ENCODE results near the gene GNMT. TPM values are rescaled to one million over a fixed set of nuclear protein-coding genes. Genes with fewer than 3 reads are reported as not detected.

Gene GNMT
- polyA plus RNA-seq, 1 experiment: 0.39 TPM

GRCh38 chr6:42973926-42974325 is 13.4 kb downstream of the GNMT start:
- no peak overlapping the region for H3K4me3 ChIP-seq (ENCODE audit: low read depth, low read length)
- no peaks in the 10 kb centered on the region; the same call in 1 of the 2 replicates for H3K36me3 ChIP-seq (ENCODE audit: control insufficient read depth, insufficient read depth, low read length)
- ChIA-PET POLR2A (no interaction called here), CTCF (interaction anchor here (0.6 to 3.2 kb wide), 3 partner anchors 9 to 27 kb away, joined by 4 to 12 read pairs (median 5); no protein-coding TSS in a partner anchor)
- H3K27me3 ChIP-seq (ENCODE audit: control insufficient read depth, insufficient read depth, low read length): no peaks in the 10 kb centered on the region
- no peak for DNase-seq (ENCODE audit: low read depth)
- no peak for TF ChIP-seq CTCF (IDR thresholded peaks at IDR 0.05; ENCODE audit: insufficient read depth, low read depth, low read length)

DNA sequence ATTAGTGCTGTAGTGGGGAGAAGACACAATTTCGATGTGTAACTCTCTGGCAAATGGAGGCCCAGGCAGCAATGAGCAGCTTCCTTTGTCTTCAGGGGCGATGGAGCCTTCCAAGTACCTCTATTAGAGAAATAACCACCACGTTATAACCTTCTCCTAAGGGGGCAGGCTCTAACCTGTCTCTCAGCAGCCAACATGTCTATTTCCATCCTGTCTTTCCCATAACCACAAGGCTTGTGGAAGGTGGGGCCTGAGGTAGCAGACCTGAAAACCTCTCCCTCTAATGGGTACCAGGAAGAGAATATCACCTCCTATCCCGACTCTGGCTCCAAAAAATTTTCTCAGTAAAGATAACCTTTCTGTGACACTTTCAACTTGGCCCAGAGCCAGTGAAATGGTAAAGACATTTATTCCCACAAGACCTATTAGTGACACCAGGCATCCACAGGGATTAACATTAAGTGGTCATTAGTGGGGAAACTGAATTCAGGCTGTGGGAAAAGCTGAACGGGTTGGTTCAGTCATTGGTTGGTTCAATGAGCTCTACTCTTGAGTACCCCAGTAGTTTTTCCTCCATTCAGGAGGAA is 14.5 kb downstream of the GNMT start:
- CTCF ChIA-PET: interaction anchor here (3.2 kb wide), 1 partner anchor 10 kb away, joined by 12 read pairs; no protein-coding TSS in a partner anchor
- H3K27me3 ChIP-seq (ENCODE audit: control insufficient read depth, insufficient read depth, low read length): no peaks in the 10 kb centered on the region
- POLR2A ChIA-PET: no interaction called here
- no peak overlapping the region for H3K4me3 ChIP-seq (ENCODE audit: low read depth, low read length)
- no peak for DNase-seq (ENCODE audit: low read depth)
- no peak for TF ChIP-seq CTCF (IDR thresholded peaks at IDR 0.05; ENCODE audit: insufficient read depth, low read depth, low read length)
- H3K36me3 ChIP-seq (ENCODE audit: control insufficient read depth, insufficient read depth, low read length): no peaks in the 10 kb centered on the region

GRCh38 chr6:42978487-42978838 is 17.9 kb downstream of the GNMT start:
- no peak for DNase-seq (ENCODE audit: low read depth)
- Histone ChIP-seq H3K27me3 (ENCODE audit: control insufficient read depth, insufficient read depth, low read length) (no peaks in the 10 kb centered on the region), H3K36me3 (ENCODE audit: control insufficient read depth, insufficient read depth, low read length) (no peaks in the 10 kb centered on the region), H3K4me3 (ENCODE audit: low read depth, low read length) (peak overlapping the region; percentile 72)
- ChIA-PET CTCF (interaction anchor here (0.9 to 3.1 kb wide), 6 partner anchors 9 to 165 kb away, joined by 3 to 14 read pairs (median 3); no protein-coding TSS in a partner anchor), POLR2A (interaction anchor here (0.6 kb wide), 2 partner anchors 12 to 839 kb away, joined by 4 to 5 read pairs; no protein-coding TSS in a partner anchor)
- no peak for TF ChIP-seq CTCF (IDR thresholded peaks at IDR 0.05; ENCODE audit: insufficient read depth, low read depth, low read length)

DNA sequence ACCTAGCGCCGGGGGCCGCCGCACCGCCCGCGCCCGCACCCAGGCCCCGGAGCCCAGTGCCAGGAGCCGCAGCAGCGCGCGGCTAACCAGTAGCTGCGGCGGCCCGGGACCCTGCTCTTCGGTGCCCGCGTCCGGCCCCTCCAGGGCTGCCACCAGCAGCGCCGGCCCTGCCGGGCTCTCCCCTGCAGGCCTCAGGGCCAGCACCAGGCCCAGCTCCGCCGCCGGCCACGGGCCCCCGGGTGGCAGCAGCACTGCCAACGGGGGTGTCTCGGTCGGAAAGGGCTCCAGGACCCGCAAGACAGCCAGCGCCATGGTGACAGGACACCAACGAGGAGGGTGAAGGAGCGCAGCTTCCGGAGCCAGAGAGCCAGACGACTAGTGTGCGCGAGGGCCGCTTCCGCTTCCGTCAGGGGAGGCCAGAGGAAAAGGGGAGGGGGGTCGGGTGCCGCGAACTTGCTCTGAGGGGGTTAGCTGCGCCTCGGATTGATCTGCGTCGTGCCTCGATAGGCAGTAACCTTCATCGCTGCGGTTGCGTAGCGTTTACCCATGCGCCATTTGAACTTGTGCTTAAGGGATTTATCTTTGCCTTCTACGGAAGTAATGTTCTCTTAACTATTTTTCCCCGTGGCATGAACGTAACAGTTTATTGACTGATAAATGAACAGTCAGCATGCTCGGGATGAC is 18.4 kb downstream of the GNMT start, which contains the start of gene PEX6:
Gene PEX6 (minus strand): TSS at position 343 of the 684 bp plus-strand sequence. CDS start 31 bp downstream, at position 312.
- ChIA-PET CTCF (interaction anchor here (0.9 to 3.1 kb wide), 8 partner anchors 8 to 164 kb away, joined by 3 to 14 read pairs (median 3); partner anchors contain the start of gene GNMT), POLR2A (interaction anchor here (0.6 kb wide), 2 partner anchors 11 to 839 kb away, joined by 4 to 5 read pairs; no protein-coding TSS in a partner anchor)
- TF ChIP-seq CTCF (IDR thresholded peaks at IDR 0.05; ENCODE audit: insufficient read depth, low read depth, low read length): no peak
- Histone ChIP-seq H3K4me3 (ENCODE audit: low read depth, low read length) (peak within 1 kb of the TSS; percentile 72), H3K36me3 (ENCODE audit: control insufficient read depth, insufficient read depth, low read length) (no peaks in the 10 kb centered on the region), H3K27me3 (ENCODE audit: control insufficient read depth, insufficient read depth, low read length) (no peaks in the 10 kb centered on the region)
- no peak for DNase-seq (ENCODE audit: low read depth)

- Histone ChIP-seq H3K36me3 (ENCODE audit: control insufficient read depth, insufficient read depth, low read length) (no peaks in the 10 kb centered on the region), H3K27me3 (ENCODE audit: control insufficient read depth, insufficient read depth, low read length) (no peaks in the 10 kb centered on the region), H3K4me3 (ENCODE audit: low read depth, low read length) (peak overlapping the region; percentile 72)
- no peak for TF ChIP-seq CTCF (IDR thresholded peaks at IDR 0.05; ENCODE audit: insufficient read depth, low read depth, low read length)
- no peak for DNase-seq (ENCODE audit: low read depth)
- POLR2A ChIA-PET: no interaction called here
- CTCF ChIA-PET: interaction anchor here (1.0 to 3.1 kb wide), 6 partner anchors 8 to 164 kb away, joined by 3 to 14 read pairs (median 3); partner anchors contain the start of gene GNMT
Observed at GRCh38 chr6:42979523-42980177, 19.1 kb downstream of the GNMT start.

All from BJ (cell line).